GM18870 (cell line): ENCODE results near the gene OR2B2.
"Not testable (repeated sequence)": the region's sequence is repeated elsewhere in the genome, so short reads cannot be mapped to it uniquely, and the experiment has no call there.

Source experiments
- ATAC-seq: cut with Tn5 transposase; IDR thresholded peaks from one replicate; pipeline ENCODE4 v1.9.1; 2021; ENCODE audit warnings: moderate library complexity; ENCODE audit not compliant: unreplicated experiment

OR2B2 gene

GRCh38 chr6:27911956-27912446 is at the start of gene OR2B2:
Gene OR2B2, minus strand, starts transcription at chr6:27912396. Its CDS starts 77 bp downstream, at chr6:27912319.
- no peak for ATAC-seq

- ATAC-seq: no peak
These were observed 45.3 kb upstream of the OR2B2 start for GRCh38 chr6:27957516-27957915.

GRCh38 chr6:27956941-27957340 is 44.7 kb upstream of the OR2B2 start, which contains the start of gene OR2B6:
Gene OR2B6, plus strand, starts transcription at chr6:27957241. Its CDS starts 0 bp downstream, at chr6:27957241.
- no peak for ATAC-seq

GRCh38 chr6:27951040-27951439 is 38.8 kb upstream of the OR2B2 start:
- ATAC-seq: no peak

- no peak for ATAC-seq
These were observed 36.0 kb upstream of the OR2B2 start for GRCh38 chr6:27948237-27948636.

GRCh38 chr6:27943072-27943471 is 30.9 kb upstream of the OR2B2 start:
- ATAC-seq: not testable (repeated sequence)

GRCh38 chr6:27940766-27941165 is 28.6 kb upstream of the OR2B2 start:
- no peak for ATAC-seq

- ATAC-seq: no peak
These were observed 19.0 kb upstream of the OR2B2 start for GRCh38 chr6:27931209-27931608.

GRCh38 chr6:27929930-27930329 is 17.7 kb upstream of the OR2B2 start:
- ATAC-seq: not testable (repeated sequence)

GRCh38 chr6:27928041-27928440 is 15.8 kb upstream of the OR2B2 start:
- not testable (repeated sequence) for ATAC-seq

- no peak for ATAC-seq
These were observed 12.0 kb upstream of the OR2B2 start for GRCh38 chr6:27924179-27924578.

- no peak for ATAC-seq
These were observed 10.8 kb upstream of the OR2B2 start for GRCh38 chr6:27922949-27923348.

GRCh38 chr6:27908017-27908416 is 4.2 kb downstream of the OR2B2 start:
- ATAC-seq: no peak

- peak; percentile 74 for ATAC-seq
These were observed 9.6 kb downstream of the OR2B2 start for GRCh38 chr6:27902335-27903314.

GRCh38 chr6:27901801-27902200 is 10.4 kb downstream of the OR2B2 start:
- no peak for ATAC-seq

- not testable (repeated sequence) for ATAC-seq
These were observed 12.0 kb downstream of the OR2B2 start for GRCh38 chr6:27900197-27900596.

GRCh38 chr6:27899543-27899942 is 12.7 kb downstream of the OR2B2 start:
- no peak for ATAC-seq

GRCh38 chr6:27897580-27898206 is 14.5 kb downstream of the OR2B2 start:
- ATAC-seq: no peak

GRCh38 chr6:27896398-27896796 is 15.8 kb downstream of the OR2B2 start:
- ATAC-seq: no peak

- no peak for ATAC-seq
These were observed 17.1 kb downstream of the OR2B2 start for GRCh38 chr6:27894839-27895762.
